NOMO-1 treated with dmso at 0.1 percent for 144 hours (cell line): Measurements from ENCODE around the gene OGT.
A peak's percentile ranks its signal among the peaks of the same experiment; 100 is the strongest.
"Not testable (repeated sequence)": the region's sequence is repeated elsewhere in the genome, so short reads cannot be mapped to it uniquely, and the experiment has no call there.

Experiments used
- DNase-seq: peaks from one replicate; lab custom pipeline; 2025; ENCODE audit not compliant: unreplicated experiment; lab: John Stamatoyannopoulos, UW

The OGT gene

DNA sequence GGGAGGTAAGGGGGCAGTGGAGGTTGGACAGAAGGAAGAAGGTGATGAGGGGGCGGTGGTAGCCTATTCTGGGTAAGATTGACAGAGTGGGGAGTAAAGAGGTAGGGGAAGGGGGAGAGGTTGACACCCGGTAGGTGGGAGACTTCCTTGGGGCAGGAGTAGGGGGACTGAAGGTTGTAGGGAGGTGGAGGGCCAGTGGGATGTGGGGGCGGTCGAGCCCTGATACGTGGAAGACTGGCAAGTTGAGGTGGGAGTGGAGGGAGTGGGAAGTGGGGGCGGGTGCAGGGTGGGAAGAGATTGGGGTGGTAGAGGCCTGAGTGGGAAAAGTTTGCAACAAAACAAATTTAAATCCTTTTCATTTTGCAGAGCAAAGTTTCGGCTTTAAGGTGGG, 47.1 kb downstream of the OGT start:
- no peak for DNase-seq

DNA sequence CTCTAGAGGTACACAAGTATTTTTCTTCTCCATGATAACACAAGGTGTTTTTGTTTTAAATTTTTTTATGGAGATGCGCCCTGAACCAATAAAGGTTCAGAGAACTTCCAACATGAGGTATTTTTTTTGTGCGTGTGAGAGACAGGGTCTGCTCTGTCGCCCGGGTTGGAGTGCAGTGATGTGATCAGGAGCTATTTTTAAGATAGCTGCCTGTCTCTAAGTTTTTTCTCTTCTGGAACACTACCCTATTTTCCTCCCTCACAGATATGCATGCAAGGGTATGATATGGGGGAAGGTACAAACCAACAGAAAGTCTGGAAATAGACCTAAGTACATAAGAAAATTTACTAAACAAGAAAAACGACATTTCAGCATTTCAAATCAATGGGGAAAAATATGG, 48.3 kb downstream of the OGT start:
- no peak for DNase-seq

DNA sequence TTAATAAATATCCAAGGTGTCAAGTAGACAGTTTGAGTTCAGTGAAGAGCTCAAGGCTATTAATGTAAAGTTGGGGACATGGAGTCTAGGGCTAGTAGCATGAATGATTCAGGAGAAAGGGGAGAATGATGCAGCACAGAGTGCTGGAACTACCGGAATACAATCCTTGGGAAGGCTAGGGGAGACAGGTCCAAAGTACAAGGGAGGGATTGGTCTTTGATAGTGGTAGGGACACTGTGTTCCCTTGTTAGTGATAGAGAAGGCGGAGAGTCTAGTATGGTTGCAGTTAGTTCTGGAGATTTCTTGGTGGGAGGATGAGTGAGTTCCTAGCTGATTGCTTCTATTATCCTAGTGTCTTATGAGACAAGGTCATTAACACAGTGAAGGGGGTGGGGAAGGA, 54.0 kb downstream of the OGT start:
- no peak for DNase-seq

DNA sequence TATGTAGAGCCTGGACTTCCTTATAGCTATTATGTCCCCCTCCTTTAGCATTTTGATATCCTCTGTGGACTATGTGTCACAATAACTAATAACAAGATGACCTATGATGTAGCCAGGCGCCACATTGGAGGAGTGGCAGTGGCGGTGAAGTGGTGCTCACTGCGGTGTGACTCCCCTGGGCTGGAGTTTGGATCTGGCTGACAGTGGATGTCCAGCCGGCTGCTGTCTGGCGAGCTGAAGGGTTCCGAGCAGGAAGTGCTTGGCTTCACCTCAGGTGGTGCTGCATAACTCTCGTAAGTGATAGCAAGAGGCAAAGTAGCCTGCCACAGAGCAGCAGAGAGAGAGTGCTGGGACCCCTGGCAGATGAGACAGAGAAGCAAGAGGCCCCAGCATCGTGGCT, 60.3 kb downstream of the OGT start:
- DNase-seq, result not testable (repeated sequence)

DNA sequence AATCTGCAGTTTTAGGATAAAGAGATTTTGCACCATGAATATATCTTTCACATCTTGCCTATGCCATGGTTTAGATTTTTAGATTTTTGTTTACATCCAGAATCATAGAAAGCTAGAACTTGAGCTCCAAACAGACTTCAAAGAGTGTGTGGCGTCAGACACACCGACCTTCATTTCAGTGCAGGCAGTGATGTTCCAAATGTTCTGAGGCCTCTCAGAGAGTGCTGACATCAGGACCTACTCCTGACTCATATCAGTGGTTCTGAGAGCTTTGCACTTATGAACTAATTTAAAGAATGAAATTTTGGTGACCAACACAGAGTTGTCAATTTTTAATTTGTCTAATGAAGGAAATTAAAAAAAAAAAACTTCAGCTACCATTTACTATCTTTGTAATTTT, 67.1 kb downstream of the OGT start:
- DNase-seq, result no peak

DNA sequence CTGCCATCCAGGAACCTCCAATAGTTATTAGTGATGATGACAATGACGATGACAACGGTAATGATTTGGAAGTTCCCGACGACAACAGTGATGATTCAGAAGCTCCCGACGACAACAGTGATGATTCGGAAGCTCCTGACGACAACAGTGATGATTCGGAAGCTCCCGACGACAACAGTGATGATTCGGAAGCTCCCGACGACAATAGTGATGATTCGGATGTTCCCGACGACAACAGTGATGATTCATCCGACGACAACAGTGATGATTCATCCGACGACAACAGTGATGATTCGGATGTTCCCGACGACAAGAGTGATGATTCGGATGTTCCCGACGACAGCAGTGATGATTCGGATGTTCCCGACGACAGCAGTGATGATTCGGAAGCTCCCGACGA, 70.7 kb downstream of the OGT start:
- DNase-seq, result no peak

DNA sequence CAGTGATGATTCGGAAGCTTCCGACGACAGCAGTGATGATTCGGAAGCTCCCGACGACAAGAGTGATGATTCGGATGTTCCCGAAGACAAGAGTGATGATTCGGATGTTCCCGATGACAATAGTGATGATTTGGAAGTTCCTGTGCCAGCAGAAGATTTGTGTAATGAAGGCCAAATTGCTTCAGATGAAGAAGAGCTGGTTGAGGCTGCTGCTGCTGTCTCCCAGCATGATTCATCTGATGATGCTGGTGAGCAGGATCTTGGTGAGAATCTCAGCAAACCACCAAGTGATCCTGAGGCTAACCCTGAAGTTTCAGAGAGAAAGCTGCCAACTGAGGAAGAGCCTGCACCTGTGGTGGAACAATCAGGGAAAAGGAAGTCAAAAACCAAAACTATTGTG, 71.2 kb downstream of the OGT start:
- DNase-seq, result no peak

DNA sequence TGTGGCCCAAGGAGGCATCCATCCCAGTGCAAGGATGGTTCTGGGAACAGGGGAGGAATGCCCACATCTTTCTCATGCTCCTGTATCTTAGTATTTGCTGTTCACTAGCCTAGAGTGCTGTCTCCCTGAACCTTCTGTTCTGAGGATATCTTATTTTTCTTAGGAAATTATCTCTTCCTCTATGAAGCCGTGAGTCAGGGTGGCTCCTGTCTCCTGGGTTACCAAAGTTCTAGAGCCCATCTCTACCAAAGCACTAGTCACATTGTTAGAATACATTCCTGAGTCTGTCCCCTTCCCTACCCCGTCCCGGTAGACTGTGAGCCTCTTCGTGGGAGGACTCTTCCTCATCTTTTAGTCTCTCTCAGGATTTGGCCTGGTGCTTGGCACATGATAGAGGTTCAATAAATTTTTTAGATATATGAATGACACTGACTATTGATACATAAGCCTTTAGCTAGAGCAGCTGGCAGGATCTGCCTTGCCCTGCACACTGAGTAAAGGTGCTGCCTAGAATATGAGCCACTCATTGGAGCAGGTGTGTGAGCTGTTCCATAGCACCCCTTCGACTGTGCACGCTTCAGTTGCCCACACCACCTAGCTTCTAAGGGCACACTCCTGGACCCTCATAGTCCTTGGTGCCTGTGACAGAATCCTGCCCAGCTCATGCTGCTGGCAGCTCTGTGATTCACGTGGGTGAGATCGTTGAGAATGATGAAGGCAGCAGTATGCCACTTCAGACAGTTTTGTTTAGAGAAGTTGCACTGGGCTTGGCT, 72.1 kb downstream of the OGT start:
- DNase-seq, result no peak

DNA sequence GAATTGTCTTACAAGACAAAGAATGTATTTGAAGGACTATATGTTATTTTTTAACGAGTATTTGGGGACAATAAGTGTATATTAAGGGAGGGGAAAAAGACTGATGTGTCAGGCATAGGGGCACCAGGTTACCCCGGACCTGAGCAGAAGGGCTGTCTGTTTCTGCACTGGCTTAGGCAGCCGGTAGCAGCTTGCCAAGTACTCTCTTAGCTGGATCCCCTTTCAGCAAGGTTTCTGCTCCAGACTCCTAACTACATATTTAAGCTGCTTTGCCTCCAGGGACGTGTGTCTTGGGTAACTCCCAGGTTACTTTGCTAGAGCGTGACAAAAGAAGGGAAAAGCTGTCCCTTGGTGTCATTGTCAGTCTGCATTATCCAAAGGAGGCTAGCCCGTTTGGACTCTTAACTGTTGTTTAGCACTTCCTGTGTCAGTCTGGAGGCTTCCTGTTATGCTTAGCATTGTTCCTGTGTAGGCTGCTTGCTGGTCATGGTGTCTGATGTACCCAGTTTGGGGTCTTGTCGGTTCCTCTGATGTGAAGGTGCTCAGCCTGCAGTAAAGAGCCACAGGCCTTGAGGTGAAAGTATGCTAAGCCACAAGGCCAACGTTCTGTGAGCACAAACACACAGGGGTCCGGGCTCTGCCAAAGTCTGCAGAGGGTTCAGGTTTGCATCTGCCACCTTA, 73.8 kb downstream of the OGT start:
- DNase-seq, result no peak

DNA sequence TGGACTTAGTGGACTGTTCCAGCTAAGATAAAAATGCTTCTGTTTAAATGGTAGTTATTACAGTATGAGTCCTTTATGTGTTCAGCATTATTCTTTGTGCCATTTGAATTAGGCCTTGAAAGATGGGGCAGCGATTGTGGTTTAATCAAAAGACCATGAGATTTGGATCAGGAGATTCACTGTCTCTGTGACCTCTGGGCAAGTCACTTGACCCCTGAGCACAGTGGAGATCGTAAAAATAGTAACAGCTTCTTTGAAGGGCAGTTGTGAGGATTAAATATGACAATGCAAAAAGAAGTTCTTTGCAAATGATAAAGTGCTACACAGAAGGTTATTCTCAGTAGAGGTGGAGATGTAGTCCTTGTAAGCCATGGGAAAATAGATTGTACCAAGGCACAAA, 74.6 kb downstream of the OGT start:
- no peak for DNase-seq

DNA sequence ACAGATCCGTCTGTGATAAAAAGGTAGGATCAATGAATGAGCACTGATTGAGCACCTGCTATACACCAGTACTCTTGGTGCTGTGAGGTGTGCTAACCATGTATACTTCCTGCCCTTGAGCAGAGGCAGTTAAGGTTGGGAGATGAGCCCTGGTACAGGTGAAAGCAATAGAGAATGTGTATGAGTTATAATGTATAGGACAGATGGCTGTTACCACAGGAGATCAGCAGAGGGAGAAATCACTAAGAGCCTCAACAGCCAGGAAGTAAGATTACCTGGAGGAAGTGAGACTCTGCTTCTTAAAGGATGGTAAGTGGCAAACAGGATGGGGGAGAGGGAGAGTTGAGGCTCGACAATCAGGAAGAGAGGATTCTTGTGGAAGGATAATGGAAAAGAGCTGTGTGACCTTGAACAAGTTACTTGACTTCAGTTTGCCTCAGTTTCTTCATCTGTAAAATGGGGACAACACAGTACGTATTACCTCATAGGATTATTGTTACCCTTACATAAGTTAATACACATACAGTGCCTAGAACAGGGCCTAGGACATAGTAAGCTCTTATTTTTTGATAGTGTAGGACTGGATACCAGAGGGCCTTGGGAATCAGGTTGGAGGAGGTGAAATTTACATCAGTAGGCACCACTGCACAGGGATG, 76.3 kb downstream of the OGT start:
- DNase-seq, result no peak

DNA sequence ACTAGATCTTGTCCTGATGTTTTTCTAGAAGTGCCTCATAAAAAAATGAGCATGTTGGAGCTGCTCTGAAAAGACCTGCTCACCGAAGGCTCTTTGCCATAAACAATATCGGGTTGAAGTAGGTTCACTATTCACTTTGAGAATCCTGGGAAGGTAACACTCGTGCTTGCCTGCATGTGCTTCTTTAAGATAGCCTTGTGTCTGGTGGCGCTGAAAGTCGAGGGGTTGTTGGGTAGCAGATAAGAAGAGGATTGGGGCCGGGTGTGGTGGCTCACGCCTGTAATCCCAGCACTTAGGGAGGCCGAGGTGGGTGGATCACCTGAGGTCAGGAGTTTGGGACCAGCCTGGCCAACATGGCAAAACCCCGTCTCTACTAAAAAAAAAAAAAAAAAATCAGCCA, 78.8 kb downstream of the OGT start:
- not testable (repeated sequence) for DNase-seq

DNA sequence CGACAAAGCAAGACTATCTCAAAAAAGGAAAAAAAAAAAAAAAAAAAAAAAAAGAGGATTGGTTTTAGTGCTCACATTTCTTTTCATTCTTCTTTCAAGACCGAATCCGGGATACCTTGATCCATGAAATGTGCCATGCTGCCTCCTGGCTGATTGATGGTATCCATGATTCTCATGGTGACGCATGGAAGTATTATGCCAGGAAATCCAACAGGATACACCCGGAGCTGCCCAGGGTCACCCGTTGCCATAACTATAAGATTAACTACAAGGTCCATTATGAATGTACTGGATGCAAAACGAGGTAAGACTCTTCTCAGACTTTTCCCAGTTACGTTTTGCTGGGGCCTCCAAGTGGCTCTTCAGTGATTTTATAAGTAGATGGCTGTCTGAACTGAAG, 79.4 kb downstream of the OGT start:
- no peak for DNase-seq

DNA sequence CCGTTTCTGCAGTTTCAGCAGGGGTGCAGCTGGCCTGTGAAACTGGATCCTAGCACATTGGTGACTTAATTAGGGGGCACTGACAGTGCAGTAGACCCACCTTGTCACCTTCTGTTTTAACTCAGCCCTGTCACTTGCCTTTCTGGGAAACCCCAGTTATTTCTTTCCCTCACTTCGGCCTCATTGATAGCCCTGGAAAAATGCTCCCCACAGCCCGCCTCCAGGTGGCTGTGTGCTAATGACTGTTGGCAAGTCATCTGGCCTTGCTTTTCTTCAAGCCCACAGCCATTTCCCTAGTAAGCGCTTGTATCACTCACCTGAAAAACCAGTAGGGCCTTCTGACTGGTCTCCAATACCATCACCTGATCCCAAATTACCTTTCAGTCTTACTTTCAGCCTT, 82.2 kb downstream of the OGT start:
- no peak for DNase-seq

DNA sequence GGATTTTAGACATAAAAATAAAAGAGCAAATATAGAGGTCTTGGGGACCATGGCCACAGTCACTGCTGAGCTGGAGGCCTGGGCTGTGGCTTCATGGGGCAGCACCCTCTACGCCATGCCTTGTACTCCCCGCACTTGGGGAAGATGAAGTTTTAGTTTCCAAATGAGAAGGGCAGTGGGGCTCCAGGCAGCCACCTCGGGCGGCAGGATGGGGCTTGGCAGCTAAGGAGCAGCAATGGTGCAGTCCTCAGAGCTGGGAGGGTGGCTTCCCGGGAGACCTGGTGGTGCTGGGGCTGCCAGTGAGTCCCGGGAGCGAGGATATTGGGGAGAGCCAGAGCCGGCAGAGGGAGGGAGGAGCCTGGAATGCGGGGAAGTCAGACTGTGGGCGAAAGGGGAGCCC, 83.0 kb downstream of the OGT start:
- DNase-seq, result no peak

DNA sequence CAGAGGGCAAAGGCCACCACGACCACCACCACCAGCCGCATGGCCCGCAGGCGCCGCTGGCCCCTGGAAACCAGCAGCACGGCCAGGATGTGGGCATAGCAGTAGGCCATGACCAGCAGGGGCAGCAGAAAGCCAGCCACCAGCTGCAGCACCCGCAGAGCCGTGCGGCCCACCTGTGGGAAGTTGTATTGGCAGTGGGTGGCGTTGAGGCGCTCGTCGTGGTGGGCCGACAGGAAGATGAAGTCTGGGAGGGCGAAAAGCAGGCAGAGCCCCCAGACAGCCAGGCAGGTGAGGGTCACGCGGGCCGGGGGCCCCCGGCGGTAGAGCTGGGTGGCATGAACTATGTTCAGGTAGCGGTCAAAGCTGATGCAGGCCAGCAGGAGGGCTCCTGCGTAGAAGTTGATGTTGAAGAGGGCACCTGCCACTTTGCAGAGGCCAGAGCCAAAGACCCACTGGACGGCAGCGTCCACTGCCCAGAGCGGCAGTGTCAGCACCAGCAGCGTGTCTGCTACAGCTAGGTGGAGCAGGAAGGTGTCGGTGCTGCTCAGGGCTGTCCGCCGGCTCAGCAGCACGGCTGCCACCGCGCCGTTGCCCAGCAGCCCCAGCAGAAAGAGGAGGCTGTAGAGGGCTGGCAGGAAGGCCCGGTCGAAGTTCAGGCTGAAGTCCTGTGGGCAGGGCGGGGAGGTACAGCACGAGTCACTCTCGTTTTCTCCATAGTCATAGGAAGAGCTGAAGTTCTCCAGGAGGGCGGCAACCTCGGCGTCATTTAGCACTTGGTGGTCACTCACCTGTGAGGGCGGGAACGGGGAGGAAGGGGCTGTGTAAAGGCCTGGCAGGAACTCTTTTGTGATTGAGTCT, 84.0 kb downstream of the OGT start:
- DNase-seq, result no peak

DNA sequence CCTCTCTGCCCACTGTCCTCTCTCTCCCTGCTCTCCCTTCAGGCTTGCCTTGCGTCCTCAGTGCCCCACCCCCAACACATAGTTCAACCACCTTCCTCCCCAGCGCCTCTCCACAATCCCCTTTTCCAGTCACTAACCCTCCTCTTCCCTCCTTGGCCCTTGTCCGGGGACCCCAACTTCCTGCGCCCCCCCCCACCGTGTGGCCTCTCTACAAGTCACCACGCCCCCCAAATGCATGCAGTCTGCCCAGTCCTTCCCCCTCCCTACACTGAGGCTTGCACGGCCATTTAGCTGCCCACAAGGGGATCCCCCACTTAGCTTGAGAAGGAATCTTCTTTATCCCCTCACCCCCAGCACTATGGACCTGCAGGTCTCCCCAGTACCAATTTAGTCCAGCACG, 84.8 kb downstream of the OGT start:
- no peak for DNase-seq

DNA sequence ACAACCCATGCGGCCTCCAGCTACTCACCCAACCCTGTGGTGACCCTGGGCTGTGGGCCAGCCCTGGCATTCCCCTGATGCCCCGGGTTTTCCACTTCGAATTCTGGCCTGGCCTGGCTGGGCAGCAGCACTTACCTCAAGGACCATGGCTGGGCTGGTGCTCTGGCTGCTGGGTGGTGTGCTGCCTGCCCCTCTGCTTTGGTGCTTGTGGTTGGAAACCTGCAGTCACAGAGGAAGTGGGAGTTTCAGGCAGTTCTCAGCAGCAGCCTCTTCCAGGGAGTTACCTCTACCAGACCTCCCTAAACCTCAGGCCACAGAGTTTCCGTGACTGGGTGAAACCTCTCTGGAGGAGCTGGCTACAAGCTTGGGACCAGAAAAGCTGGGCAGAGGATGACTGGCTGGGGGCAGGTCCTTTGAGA, 85.4 kb downstream of the OGT start, which contains the start of gene CXCR3:
Gene CXCR3 (minus strand): TSS at position 209 of the 419 bp plus-strand sequence. CDS start 62 bp downstream, at position 147.
- DNase-seq, result peak; percentile 24

DNA sequence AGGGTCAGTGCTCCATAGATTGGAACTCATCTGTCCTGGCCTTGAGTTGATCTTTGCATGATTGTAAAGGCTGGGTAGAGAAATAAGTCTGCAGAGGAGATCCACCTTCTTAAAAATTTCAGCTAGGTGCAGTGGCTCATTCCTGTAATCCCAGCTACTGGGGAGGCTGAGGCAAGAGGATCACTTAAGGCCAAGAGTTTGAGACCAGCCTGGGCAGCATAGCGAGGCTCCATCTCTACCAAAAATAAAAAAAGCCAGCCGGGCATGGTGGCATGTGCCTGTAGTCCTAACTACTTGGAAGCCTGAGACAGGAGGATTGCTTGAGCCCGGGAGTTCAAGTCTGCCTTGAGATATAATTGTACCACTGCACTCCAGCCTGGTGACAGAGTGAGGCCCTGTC, 85.9 kb downstream of the OGT start:
- no peak for DNase-seq

DNA sequence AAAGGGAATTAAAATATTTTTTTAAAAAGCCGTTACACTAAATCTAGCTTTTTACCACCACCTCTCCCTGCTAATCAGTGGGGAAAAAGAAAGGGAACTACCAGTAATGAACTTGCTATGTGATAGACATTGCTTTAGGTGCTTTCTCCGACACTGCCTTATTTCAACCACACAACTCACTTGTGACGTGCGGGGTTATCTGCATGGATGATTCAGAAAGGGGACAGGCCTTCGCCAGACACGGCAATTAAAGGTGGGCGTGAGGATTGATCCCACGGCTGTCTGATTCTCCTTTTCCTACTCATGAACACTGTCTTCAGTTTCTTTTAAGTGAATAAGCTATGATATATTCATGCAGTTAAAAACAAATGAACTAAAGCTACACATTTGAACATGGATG, 86.3 kb downstream of the OGT start:
- DNase-seq, result no peak

DNA sequence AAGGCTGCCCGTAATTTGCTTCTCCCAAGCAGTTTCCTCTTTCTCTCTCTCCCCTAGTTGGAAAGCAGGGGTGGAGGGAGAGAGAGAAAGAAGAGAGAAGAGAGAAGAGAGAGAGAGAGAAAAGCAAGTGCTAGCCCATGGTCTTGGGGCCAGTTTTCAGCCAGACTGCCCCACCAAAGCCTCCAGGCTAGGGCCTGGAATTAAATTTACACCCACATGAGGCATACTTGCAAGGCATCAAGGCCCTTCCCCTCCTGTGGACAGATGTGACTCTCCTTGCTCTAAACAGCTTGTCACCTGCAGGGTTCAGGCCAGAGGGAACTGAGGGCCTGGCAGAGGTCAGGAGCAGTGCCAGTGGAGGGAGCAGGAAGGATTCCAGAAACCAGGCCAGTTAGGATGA, 87.1 kb downstream of the OGT start:
- DNase-seq, result no peak
